Kidney (tissue), 14 donors: ENCODE measurements around the gene ITGB1BP1. TPM values are rescaled to one million over a fixed set of nuclear protein-coding genes. Genes with fewer than 3 reads are reported as not detected.

Experiments
- DNase-seq, 5 donors: peaks; one replicate each; pipeline ENCODE4 v3.0.0-alpha.2; 2013 to 2020
- FAIRE-seq: peaks from 2 replicates; lab custom pipeline; 2012; peaks lifted over from hg19 to GRCh38; lab: Jason Lieb, UNC
- H3K27ac ChIP-seq, 2 donors: one replicate each; pipeline ENCODE4 v1.7.0; 2013; ENCODE audit warnings: low read depth in 2 of 2, low read length in 2 of 2, inconsistent platforms in 1 of 2
- H3K27me3 ChIP-seq: one replicate; pipeline ENCODE4 v1.7.1; 2013; ENCODE audit warnings: low read length, inconsistent platforms; ENCODE audit not compliant: control insufficient read depth, insufficient read depth
- H3K36me3 ChIP-seq, 3 donors: one replicate each; pipeline versions ENCODE4 v1.7.0 to v1.7.1; 2013; ENCODE audit warnings: low read length in 3 of 3, control low read depth in 1 of 3, inconsistent platforms in 1 of 3; ENCODE audit not compliant: insufficient read depth in 3 of 3, control insufficient read depth in 2 of 3
- H3K4me1 ChIP-seq, 3 donors: one replicate each; pipeline versions ENCODE4 v1.7.0 to v1.7.1; 2013; ENCODE audit warnings: low read length in 3 of 3, inconsistent platforms in 1 of 3, low read depth in 1 of 3; ENCODE audit not compliant: control insufficient read depth in 2 of 3, insufficient read depth in 2 of 3
- H3K4me3 ChIP-seq, 3 donors: one replicate each; pipeline versions ENCODE4 v1.7.0 to v1.8.1; 2013; ENCODE audit warnings: low read length in 3 of 3, control low read depth in 1 of 3, inconsistent platforms in 1 of 3
- H3K9ac ChIP-seq, 3 donors: one replicate each; pipeline versions ENCODE4 v1.7.0 to v1.7.1; 2013; ENCODE audit warnings: low read length in 3 of 3, control low read depth in 1 of 3, inconsistent platforms in 1 of 3
- H3K9me3 ChIP-seq, 3 donors: one replicate each; pipeline versions ENCODE4 v1.7.0 to v1.7.1; 2013; ENCODE audit warnings: low read length in 3 of 3, control low read depth in 1 of 3, inconsistent platforms in 1 of 3; ENCODE audit not compliant: control insufficient read depth in 2 of 3, insufficient read depth in 1 of 3
- intact Hi-C: fragments of 100-400 bp; cut with DNase I; formaldehyde crosslinking; loops from one replicate; pipeline ENCODE4 v1.11.1; 2022
- polyA plus RNA-seq: library from polyadenylated mRNA; stranded (reverse); fragments of 350-450 nt; fragmentation: Illumina TruSeq; extraction: RNeasy Lipid Tissue Mini Kit (QIAGEN cat#74804); gene quantifications from one replicate; pipeline ENCODE4 v1.2.3, GENCODE V29; 2014; ENCODE audit warnings: low read depth, low replicate concordance; ENCODE audit not compliant: insufficient read depth
- total RNA-seq: library from RNA; stranded (reverse); fragmentation: NEBNext Ultra II Directional; extraction: Animal tissue kit (Norgen Biotek cat#: 25700); gene quantifications from one replicate; pipeline ENCODE4 v1.2.1, GENCODE V29; 2021
- TF ChIP-seq, protein P1 (sequence below): IDR thresholded peaks from 3 replicates; pipeline ENCODE4 v1.5.1; 2012; ENCODE audit warnings: mild to moderate bottlenecking, moderate library complexity, borderline replicate concordance; ENCODE audit not compliant: insufficient read depth; ENCODE audit errors: extremely low read depth
- donor health status: control.
- donor health status: control.
- donor health status: control.
- donor health status: control.
- donor health status: control.
- donor health status: DM: yes; HTN: yes; CAD: no.
- donor health status: Normal renal cell carcinoma (clear cell type).

Gene ITGB1BP1
- total and polyA plus RNA-seq, 2 donors from 2014 or later, result 67.1 to 164 TPM

DNA sequence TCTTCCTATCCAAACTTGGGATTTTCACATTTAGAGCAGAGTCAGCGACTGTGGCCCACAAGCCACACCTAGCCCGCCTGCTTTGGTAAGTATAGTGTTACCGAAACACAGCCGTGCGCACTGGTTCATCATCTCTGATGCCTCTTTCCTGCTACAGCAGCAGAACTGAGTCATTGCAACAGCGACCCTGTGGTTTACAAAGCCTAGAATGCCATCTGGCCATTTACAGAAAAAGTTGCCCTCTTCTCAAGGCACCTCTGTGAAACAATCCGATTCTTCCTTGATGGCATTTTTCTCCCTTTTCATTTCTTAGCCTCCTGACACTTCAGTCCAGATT is 40.3 kb upstream of the ITGB1BP1 start:
- Histone ChIP-seq H3K27me3 (no peaks in the 10 kb centered on the region), H3K27ac (no peak overlapping the region), H3K9ac (no peak overlapping the region), H3K4me3 (no peak overlapping the region), H3K36me3 (peaks cover 0 to 6% (median 4%) of the 10 kb centered on the region in 3 donors), H3K9me3 (no peaks in the 10 kb centered on the region), H3K4me1 (no peaks in the 10 kb centered on the region)
- FAIRE-seq (no peak), DNase-seq (no peak)
- TF ChIP-seq, protein P1, sequence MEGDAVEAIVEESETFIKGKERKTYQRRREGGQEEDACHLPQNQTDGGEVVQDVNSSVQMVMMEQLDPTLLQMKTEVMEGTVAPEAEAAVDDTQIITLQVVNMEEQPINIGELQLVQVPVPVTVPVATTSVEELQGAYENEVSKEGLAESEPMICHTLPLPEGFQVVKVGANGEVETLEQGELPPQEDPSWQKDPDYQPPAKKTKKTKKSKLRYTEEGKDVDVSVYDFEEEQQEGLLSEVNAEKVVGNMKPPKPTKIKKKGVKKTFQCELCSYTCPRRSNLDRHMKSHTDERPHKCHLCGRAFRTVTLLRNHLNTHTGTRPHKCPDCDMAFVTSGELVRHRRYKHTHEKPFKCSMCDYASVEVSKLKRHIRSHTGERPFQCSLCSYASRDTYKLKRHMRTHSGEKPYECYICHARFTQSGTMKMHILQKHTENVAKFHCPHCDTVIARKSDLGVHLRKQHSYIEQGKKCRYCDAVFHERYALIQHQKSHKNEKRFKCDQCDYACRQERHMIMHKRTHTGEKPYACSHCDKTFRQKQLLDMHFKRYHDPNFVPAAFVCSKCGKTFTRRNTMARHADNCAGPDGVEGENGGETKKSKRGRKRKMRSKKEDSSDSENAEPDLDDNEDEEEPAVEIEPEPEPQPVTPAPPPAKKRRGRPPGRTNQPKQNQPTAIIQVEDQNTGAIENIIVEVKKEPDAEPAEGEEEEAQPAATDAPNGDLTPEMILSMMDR, result no peak
- intact Hi-C loops, result no loop called here

DNA sequence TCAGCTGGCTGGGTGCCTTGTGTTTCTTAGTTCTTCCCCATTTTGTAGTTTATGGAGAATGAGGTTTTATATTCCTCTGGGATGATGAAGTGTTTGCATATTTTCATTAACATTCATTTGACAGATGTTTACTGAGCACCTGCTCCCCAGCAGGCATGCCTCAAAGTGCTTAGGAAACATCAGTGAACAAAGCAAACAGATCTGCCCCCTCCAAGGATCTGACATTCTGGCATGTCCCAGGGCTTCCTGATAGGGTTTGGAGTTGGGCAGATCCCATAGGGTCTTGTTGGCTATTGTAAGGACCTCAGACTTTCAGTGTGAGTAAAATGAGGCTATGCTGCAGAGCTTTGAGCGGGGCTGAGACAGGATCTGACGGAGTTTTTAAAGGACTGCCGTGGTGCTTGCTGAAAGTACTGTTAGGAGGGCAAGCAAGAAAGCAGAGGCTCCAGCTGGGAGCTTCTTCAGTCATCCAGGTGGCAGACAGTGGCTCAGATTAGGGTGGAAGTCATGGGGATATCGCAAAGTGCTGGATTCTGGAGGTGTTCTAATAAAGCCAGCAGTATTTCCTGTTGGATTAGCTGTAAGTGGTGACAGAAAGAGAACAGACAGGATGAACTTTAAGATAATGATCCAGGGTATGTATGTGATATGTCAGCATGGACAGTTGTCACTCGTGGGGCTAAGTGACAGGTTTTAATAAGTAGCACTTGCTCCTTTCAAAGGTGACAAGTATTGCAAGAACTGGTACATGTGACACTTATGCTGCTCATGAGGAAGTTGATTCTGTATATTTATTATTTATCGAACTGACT is 39.8 kb upstream of the ITGB1BP1 start:
- Histone ChIP-seq H3K9ac (no peak overlapping the region), H3K27me3 (no peaks in the 10 kb centered on the region), H3K27ac (no peak overlapping the region), H3K4me3 (no peak overlapping the region), H3K36me3 (peaks cover 0 to 6% (median 4%) of the 10 kb centered on the region in 3 donors), H3K9me3 (no peaks in the 10 kb centered on the region), H3K4me1 (no peaks in the 10 kb centered on the region)
- FAIRE-seq (no peak), DNase-seq (no peak)
- intact Hi-C loops, result no loop called here
- TF ChIP-seq, protein P1, result no peak

DNA sequence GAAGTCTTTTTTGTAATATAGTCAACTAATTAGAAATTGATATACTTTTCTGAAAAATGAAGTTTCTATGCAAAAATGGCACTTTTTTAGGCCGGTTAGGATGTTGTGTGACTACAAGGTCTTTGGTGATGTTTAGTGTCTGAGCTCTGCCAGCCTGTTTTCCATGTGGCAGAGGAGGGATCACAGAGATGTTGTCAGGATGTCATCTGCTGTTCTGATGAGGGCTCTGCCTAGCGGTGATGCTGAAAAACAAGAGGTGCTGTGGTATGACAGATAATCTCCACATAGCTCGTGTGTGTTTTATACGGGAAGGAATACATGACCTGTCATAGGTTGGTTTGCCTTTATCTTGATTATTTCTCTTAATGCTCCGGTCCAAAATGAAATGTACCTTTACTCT is 39.0 kb upstream of the ITGB1BP1 start:
- DNase-seq (no peak), FAIRE-seq (no peak)
- H3K27me3 ChIP-seq, result no peaks in the 10 kb centered on the region
- no peak overlapping the region for H3K4me3 ChIP-seq
- H3K4me1 ChIP-seq, result no peaks in the 10 kb centered on the region
- peaks cover 0 to 4% (median 4%) of the 10 kb centered on the region in 3 donors for H3K36me3 ChIP-seq
- no peaks in the 10 kb centered on the region for H3K9me3 ChIP-seq
- intact Hi-C loops, result no loop called here
- TF ChIP-seq, protein P1, result no peak
- H3K9ac ChIP-seq, result no peak overlapping the region
- no peak overlapping the region for H3K27ac ChIP-seq
